PC-3 (cell line): Measurements from ENCODE around the gene CHAD.

ENCODE experiments used
- EZH2 ChIP-seq: fragments of 300-600 bp; sonication (generic); IDR thresholded peaks from one replicate; pipeline ENCODE4 v1.6.1; 2017; ENCODE audit warnings: antibody characterized with exemption, mild to moderate bottlenecking, low read length; ENCODE audit not compliant: unreplicated experiment
- EZH2phosphoT487 ChIP-seq: fragments of 300-600 bp; sonication (generic); IDR thresholded peaks from 2 replicates; pipeline ENCODE4 v1.6.1; 2018; ENCODE audit warnings: mild to moderate bottlenecking, antibody characterized with exemption, low read length, borderline replicate concordance
- TF ChIP-seq, protein P1 (sequence below): fragments of 300-600 bp; sonication (generic); conservative IDR thresholded peaks from 2 replicates; pipeline ENCODE4 v1.5.1; 2017; ENCODE audit warnings: antibody characterized with exemption, low read depth, mild to moderate bottlenecking, low read length

DNA sequence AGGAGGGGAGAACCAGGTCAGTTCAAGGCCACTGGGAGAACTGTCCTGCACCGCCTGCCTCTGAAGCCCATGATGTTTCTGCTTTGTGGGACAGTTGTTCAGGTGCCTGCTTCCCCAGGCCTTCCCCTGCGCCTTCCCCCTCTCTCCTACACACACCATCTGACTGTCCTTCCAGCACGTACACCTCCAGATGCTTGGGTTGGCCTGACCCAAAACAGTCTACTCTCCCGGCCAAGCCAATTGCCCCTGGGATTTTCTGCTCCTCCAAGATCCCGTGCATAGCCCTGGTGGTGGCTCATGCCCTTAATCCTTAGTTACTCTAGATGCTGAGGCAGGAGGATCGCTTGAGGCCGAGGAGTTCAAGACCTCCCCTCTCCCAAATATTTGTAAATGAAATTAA, 9.3 kb upstream of the CHAD start:
- TF ChIP-seq EZH2phosphoT487 (no peak), EZH2 (no peak)
- TF ChIP-seq, protein P1, sequence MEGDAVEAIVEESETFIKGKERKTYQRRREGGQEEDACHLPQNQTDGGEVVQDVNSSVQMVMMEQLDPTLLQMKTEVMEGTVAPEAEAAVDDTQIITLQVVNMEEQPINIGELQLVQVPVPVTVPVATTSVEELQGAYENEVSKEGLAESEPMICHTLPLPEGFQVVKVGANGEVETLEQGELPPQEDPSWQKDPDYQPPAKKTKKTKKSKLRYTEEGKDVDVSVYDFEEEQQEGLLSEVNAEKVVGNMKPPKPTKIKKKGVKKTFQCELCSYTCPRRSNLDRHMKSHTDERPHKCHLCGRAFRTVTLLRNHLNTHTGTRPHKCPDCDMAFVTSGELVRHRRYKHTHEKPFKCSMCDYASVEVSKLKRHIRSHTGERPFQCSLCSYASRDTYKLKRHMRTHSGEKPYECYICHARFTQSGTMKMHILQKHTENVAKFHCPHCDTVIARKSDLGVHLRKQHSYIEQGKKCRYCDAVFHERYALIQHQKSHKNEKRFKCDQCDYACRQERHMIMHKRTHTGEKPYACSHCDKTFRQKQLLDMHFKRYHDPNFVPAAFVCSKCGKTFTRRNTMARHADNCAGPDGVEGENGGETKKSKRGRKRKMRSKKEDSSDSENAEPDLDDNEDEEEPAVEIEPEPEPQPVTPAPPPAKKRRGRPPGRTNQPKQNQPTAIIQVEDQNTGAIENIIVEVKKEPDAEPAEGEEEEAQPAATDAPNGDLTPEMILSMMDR = no peak
